Cardiac muscle cell (in vitro differentiated cells and primary cell): ENCODE measurements around the gene CD53. TPM values are rescaled to one million over a fixed set of nuclear protein-coding genes. Genes with fewer than 3 reads are reported as not detected.
"Not testable (repeated sequence)": the region's sequence is repeated elsewhere in the genome, so short reads cannot be mapped to it uniquely, and the experiment has no call there.

Source experiments
- DNase-seq, 2 donors: peaks; one replicate each; pipeline versions ENCODE4 v3.0.0 to v3.0.0-alpha.2; 2010 to 2017; ENCODE audit warnings: low read depth in 1 of 2, low spot score in 1 of 2
- H3K27ac ChIP-seq: fragments of 200-600 bp; sonication (generic); 2 replicates; pipeline ENCODE4 v1.5.1; 2016
- H3K27me3 ChIP-seq: fragments of 200-600 bp; sonication (generic); 2 replicates; pipeline ENCODE4 v1.6.0; 2016; ENCODE audit warnings: control low read depth
- H3K36me3 ChIP-seq: fragments of 200-600 bp; sonication (generic); 2 replicates; pipeline ENCODE4 v1.5.1; 2016; ENCODE audit warnings: control low read depth
- H3K4me1 ChIP-seq: fragments of 200-600 bp; sonication (generic); 2 replicates; pipeline ENCODE4 v1.8.1; 2017; ENCODE audit warnings: low read depth, mild to moderate bottlenecking, mixed run types
- H3K4me3 ChIP-seq: fragments of 200-600 bp; sonication (generic); 2 replicates; pipeline ENCODE4 v1.5.1; 2016; ENCODE audit warnings: mild to moderate bottlenecking
- H3K9me3 ChIP-seq: fragments of 200-600 bp; sonication (generic); 2 replicates; pipeline ENCODE4 v1.5.1; 2017; ENCODE audit warnings: low read depth, mild to moderate bottlenecking, control low read depth
- polyA plus RNA-seq: library from polyadenylated mRNA; unstranded; fragments of >200 nt; fragmentation: Nextera tagmentation; extraction: Ambion mirVana; gene quantifications from 2 replicates; pipeline ENCODE4 v1.2.1, GENCODE V29; 2016
- total RNA-seq: library from RNA; depleted of rRNA; stranded (reverse); fragments of >200 nt; gene quantifications from 2 replicates; pipeline ENCODE4 v1.2.3, GENCODE V29; 2016
- TF ChIP-seq, protein P1 (sequence below): IDR thresholded peaks from 2 replicates; pipeline ENCODE4 v1.5.1; 2012; ENCODE audit warnings: low read depth, mild to moderate bottlenecking, low read length

CD53 gene
- total and polyA plus RNA-seq, 2 experiments from 2014 or later = not detected

DNA sequence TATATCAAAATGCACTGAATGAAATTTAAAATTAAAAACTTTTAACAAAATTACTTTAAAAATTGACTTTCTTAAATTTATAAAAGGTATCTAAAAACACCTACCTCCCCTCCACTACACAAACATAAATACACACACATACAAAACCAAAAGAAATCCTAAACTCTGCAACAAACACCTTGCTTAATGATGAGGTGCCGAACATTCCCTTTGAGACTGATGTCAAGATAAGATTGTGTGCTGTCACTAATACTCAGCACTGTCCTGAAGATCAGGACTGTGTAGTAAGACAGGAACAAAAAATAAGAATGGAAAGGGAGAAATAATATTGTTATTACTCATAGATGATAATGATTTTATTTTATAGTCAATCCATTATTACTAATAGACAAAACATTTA is 45.1 kb downstream of the CD53 start:
- Histone ChIP-seq H3K9me3 (no peaks in the 10 kb centered on the region), H3K27ac (no peak overlapping the region), H3K4me1 (no peaks in the 10 kb centered on the region), H3K36me3 (no peaks in the 10 kb centered on the region), H3K27me3 (no peaks in the 10 kb centered on the region), H3K4me3 (no peak overlapping the region)
- TF ChIP-seq, protein P1, sequence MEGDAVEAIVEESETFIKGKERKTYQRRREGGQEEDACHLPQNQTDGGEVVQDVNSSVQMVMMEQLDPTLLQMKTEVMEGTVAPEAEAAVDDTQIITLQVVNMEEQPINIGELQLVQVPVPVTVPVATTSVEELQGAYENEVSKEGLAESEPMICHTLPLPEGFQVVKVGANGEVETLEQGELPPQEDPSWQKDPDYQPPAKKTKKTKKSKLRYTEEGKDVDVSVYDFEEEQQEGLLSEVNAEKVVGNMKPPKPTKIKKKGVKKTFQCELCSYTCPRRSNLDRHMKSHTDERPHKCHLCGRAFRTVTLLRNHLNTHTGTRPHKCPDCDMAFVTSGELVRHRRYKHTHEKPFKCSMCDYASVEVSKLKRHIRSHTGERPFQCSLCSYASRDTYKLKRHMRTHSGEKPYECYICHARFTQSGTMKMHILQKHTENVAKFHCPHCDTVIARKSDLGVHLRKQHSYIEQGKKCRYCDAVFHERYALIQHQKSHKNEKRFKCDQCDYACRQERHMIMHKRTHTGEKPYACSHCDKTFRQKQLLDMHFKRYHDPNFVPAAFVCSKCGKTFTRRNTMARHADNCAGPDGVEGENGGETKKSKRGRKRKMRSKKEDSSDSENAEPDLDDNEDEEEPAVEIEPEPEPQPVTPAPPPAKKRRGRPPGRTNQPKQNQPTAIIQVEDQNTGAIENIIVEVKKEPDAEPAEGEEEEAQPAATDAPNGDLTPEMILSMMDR = no peak
- no peak for DNase-seq

DNA sequence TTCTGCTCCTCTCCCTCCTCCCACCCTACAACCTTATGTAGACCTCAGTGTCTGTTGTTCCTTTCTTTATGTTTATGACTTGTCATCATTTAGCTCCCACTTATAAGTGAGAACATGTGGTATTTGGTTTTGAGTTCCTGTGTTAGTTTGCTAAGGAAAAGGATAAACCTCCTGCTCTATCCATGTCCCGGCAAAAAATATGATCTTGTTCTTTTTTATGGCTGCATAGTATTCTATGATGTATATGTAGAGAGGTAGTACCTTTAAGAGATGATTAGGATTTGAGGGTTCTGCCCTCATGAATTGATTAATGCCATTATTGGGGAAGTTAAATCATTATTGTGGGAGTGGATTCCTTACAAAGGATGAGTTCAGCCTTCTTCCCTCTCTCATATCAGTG is 49.0 kb downstream of the CD53 start:
- Histone ChIP-seq H3K4me3 (no peak overlapping the region), H3K4me1 (no peaks in the 10 kb centered on the region), H3K36me3 (no peaks in the 10 kb centered on the region), H3K27ac (no peak overlapping the region), H3K27me3 (no peaks in the 10 kb centered on the region), H3K9me3 (no peaks in the 10 kb centered on the region)
- TF ChIP-seq, protein P1 = no peak
- DNase-seq = no peak

DNA sequence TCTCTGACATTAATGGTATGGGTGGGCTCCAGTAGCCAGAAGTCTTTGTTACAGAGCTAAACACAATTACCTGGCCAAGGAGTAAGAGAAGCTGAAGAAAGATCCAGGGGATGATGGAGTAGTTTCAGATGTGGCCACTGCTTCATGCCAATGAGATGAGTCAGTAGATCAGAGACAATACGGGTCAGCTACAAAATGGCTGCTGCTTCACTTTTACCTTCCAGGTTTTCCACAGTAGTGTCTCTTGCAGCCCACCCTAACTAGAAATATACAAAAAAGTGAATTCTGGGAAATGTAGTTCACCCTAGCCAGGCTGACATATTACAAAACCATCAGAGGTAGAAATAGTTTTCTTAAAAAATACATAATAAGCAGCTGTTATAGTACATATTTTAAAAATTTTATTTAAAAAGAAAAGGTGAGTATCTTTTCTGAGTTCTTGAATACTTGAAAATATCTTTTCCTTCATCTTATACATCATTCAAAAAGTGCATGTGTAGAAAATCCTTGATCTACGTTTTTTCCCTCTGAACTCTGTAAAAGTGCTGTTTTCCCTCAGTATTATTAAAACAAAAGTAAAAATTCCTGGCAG is 54.6 kb downstream of the CD53 start:
- H3K9me3 ChIP-seq = no peaks in the 10 kb centered on the region
- DNase-seq = no peak

DNA sequence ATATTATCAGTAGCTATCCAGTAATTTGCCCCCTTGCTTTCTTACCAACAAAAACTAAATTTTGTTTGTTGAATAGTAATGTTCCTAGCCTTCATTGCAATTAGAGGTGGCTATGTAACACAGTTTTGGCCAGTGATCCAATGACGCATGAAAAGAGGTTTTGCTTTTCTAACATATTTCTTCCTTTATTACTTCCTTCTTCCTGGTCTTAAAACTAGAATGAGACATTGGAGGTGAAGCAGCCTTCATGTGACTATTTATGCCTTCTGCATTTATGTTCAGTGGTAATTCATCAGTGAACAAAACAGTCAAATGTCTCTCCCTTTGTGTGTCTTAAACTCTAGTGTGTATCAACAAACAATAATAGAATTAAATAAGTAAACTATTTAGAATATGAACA is 55.2 kb downstream of the CD53 start:
- H3K36me3 ChIP-seq = no peaks in the 10 kb centered on the region
- H3K27me3 ChIP-seq = no peaks in the 10 kb centered on the region
- H3K4me3 ChIP-seq = no peak overlapping the region
- no peaks in the 10 kb centered on the region for H3K9me3 ChIP-seq
- no peak for DNase-seq
- H3K4me1 ChIP-seq = no peaks in the 10 kb centered on the region
- no peak overlapping the region for H3K27ac ChIP-seq
- TF ChIP-seq, protein P1 = no peak

More for the DNA sequence above, 54.6 kb downstream of the CD53 start:
- no peaks in the 10 kb centered on the region for H3K4me1 ChIP-seq
- H3K36me3 ChIP-seq = no peaks in the 10 kb centered on the region
- TF ChIP-seq, protein P1 = no peak
- no peak overlapping the region for H3K4me3 ChIP-seq
- no peaks in the 10 kb centered on the region for H3K27me3 ChIP-seq
- H3K27ac ChIP-seq = no peak overlapping the region

DNA sequence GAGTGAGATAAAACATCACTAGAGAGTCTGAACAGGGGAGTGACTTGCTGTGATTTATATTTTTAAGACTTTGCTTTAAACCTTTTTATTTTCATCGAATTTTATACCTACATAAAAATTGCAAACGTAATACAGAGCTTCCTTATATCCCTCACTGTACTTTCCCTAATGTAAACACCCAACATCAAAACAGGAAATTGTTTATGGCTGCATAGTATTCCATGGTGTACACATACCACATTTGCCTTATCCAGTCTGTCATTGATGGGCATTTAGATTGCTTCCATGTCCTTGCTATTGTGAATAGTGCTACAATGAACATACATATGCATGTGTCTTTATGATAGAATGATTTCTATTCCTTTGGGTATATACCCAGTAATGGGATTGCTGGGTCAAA is 56.0 kb downstream of the CD53 start:
- Histone ChIP-seq H3K4me3 (no peak overlapping the region), H3K9me3 (no peaks in the 10 kb centered on the region), H3K4me1 (no peaks in the 10 kb centered on the region), H3K36me3 (no peaks in the 10 kb centered on the region), H3K27ac (no peak overlapping the region), H3K27me3 (no peaks in the 10 kb centered on the region)
- no peak for DNase-seq
- TF ChIP-seq, protein P1 = no peak

DNA sequence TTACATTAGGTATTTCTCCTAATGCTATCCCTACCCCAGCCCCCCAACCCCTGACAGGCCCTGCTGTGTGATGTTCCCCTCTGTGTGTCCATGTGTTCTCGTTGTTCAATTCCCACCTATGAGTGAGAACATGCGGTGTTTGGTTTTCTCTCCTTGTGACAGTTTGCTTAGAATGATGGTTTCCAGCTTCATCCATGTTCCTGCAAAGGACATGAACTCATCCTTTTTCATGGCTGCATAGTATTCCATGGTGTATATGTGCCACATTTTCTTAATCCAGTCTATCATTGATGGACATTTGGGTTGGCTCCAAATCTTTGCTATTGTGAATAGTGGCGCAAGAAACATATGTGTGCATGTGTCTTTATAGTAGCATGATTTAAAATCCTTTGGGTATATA is 58.1 kb downstream of the CD53 start:
- H3K9me3 ChIP-seq, H3K27me3 ChIP-seq, H3K4me3 ChIP-seq, DNase-seq, H3K36me3 ChIP-seq, H3K4me1 ChIP-seq, H3K27ac ChIP-seq: not testable (repeated sequence)
